ENCODE results near the gene TMEM81. TPM values are rescaled to one million over a fixed set of nuclear protein-coding genes. Genes with fewer than 3 reads are reported as not detected.

TMEM81 gene
- total RNA-seq, 1 experiment from 2014 or later, result 4.3 TPM

DNA sequence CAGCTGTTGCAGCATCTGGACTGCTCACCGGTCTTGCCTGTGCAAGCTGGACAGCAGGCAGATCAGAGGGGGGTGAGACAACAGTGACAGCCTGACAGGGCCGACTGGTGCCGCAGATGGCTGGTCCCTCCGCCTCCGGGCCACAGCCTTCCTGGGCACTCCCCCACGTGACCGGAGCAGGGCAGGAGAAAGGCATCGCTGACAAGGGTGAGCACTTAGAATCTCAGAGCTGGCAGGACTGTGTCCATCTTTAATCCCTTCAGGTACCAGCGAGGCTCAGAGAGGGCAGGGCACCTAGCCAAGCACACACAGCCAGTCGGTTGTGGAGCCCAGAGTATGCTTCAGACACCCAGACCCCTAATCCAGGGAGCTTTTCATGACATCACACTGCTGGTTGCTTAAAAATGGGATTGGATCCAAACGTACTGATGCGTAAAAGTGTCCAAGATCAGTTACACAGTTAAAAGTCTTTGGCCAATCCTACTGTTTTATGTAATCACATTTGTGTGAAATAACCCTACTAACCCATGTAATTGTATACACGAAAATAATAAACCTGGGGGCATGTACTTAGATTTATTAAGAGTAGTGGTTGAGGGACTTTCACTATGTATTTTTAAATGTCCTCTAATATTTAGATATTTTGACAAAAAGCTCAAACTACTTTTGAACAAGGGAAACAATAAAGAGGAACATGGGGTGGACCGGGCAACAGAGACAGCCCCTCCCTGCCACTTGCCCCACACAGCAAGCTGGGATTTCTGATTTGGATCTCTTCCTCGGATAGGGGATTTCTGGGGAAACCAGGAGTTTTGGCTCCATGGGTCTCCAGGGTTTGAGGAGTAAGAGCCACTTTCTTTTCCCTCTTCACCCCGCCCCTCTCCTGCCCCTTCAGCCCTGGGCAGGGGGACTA is 42.0 kb downstream of the TMEM81 start:
- no peaks in the 10 kb centered on the region for H3K36me3 Mint-ChIP-seq (ENCODE audit: insufficient read depth, unreplicated experiment)
- no peaks in the 10 kb centered on the region for H3K4me1 ChIP-seq
- H3K27me3 ChIP-seq (replicated peaks; ENCODE audit: control insufficient read depth, insufficient read depth, low read length), result peaks cover 1% of the 10 kb centered on the region; the same call in 1 of the 2 replicates
- peaks cover 7% of the 10 kb centered on the region for H3K4me1 Mint-ChIP-seq (ENCODE audit: low read depth, unreplicated experiment)
- intact Hi-C loops (cut with micrococcal nuclease; ENCODE audit: unreplicated experiment), result no loop called here
- H3K36me3 ChIP-seq (ENCODE audit: control insufficient read depth, insufficient read depth, low read length), result no peaks in the 10 kb centered on the region
- H3K9me3 Mint-ChIP-seq (ENCODE audit: unreplicated experiment), result no peaks in the 10 kb centered on the region
- H3K4me3 ChIP-seq (ENCODE audit: low read depth, low read length), result no peak overlapping the region
- H3K27me3 Mint-ChIP-seq (ENCODE audit: insufficient read depth, unreplicated experiment), result peaks cover 19% of the 10 kb centered on the region
- no peak overlapping the region for H3K4me3 Mint-ChIP-seq (ENCODE audit: unreplicated experiment)
- H3K27ac Mint-ChIP-seq (ENCODE audit: unreplicated experiment), result no peak overlapping the region
- CTCF ChIA-PET, result no interaction called here
- no peak for DNase-seq
- BruUV-seq (replicated peaks), result no TSS peak
- POLR2A ChIA-PET, result no interaction called here
- no peaks in the 10 kb centered on the region for H3K9me3 ChIP-seq
- TF ChIP-seq, protein P1, sequence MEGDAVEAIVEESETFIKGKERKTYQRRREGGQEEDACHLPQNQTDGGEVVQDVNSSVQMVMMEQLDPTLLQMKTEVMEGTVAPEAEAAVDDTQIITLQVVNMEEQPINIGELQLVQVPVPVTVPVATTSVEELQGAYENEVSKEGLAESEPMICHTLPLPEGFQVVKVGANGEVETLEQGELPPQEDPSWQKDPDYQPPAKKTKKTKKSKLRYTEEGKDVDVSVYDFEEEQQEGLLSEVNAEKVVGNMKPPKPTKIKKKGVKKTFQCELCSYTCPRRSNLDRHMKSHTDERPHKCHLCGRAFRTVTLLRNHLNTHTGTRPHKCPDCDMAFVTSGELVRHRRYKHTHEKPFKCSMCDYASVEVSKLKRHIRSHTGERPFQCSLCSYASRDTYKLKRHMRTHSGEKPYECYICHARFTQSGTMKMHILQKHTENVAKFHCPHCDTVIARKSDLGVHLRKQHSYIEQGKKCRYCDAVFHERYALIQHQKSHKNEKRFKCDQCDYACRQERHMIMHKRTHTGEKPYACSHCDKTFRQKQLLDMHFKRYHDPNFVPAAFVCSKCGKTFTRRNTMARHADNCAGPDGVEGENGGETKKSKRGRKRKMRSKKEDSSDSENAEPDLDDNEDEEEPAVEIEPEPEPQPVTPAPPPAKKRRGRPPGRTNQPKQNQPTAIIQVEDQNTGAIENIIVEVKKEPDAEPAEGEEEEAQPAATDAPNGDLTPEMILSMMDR (IDR thresholded peaks at IDR 0.05; ENCODE audit: insufficient read depth in 1 of 2, low read depth in 1 of 2, low read length in 1 of 2, severe bottlenecking in 1 of 2, unreplicated experiment in 1 of 2), result no peak

GRCh38 chr1:205041001-205041715 is 43.1 kb downstream of the TMEM81 start:
- Mint-ChIP-seq H3K4me3 (ENCODE audit: unreplicated experiment) (no peak overlapping the region), H3K27ac (ENCODE audit: unreplicated experiment) (no peak overlapping the region), H3K27me3 (ENCODE audit: insufficient read depth, unreplicated experiment) (peaks cover 25% of the 10 kb centered on the region), H3K4me1 (ENCODE audit: low read depth, unreplicated experiment) (peaks cover 7% of the 10 kb centered on the region), H3K36me3 (ENCODE audit: insufficient read depth, unreplicated experiment) (no peaks in the 10 kb centered on the region), H3K9me3 (ENCODE audit: unreplicated experiment) (no peaks in the 10 kb centered on the region)
- Histone ChIP-seq H3K4me1 (no peaks in the 10 kb centered on the region), H3K36me3 (ENCODE audit: control insufficient read depth, insufficient read depth, low read length) (no peaks in the 10 kb centered on the region), H3K4me3 (ENCODE audit: low read depth, low read length) (no peak overlapping the region), H3K27me3 (replicated peaks; ENCODE audit: control insufficient read depth, insufficient read depth, low read length) (peaks cover 1% of the 10 kb centered on the region; the same call in 1 of the 2 replicates), H3K9me3 (no peaks in the 10 kb centered on the region)
- intact Hi-C loops (cut with micrococcal nuclease; ENCODE audit: unreplicated experiment), result no loop called here
- TF ChIP-seq, protein P1 (IDR thresholded peaks at IDR 0.05; ENCODE audit: insufficient read depth in 1 of 2, low read depth in 1 of 2, low read length in 1 of 2, severe bottlenecking in 1 of 2, unreplicated experiment in 1 of 2), result no peak
- no peak for DNase-seq
- ChIA-PET POLR2A (no interaction called here), CTCF (interaction anchor here (1.7 kb wide), 1 partner anchor 20 kb away, joined by 5 read pairs; no protein-coding TSS in a partner anchor)
- no TSS peak for BruUV-seq (replicated peaks)

DNA sequence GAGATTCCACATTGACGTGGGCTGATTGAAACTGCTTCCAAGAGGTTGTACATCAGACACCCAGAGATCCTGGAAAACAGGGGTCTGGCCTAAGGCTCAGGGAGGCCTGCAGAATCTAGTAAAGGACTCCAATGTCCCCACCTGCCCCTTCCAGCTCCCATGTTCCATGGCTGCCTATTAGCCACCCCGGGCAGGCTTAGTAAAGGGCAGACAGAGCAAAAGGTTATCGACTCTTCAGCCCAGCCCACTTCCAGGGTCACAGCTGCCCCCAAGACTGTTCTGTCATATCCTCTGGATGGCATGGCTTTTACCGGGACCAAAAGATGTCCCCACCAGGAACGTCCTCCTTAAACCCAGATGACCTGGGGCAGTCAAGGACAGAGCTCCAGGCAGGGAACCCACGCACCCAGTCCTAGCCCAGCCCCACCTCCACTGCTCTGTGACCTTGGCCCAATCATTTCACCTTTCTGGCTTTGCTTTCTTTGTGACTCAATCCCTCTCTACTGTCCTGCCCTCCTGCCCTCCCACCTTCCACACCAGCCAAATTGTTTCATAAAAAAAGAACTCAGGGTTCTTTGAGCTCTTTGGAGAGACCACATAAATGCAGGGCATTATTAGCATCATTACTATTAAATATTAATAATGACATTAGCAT is 46.0 kb downstream of the TMEM81 start:
- no TSS peak for BruUV-seq (replicated peaks)
- DNase-seq, result no peak
- Histone ChIP-seq H3K36me3 (ENCODE audit: control insufficient read depth, insufficient read depth, low read length) (no peaks in the 10 kb centered on the region), H3K4me1 (no peaks in the 10 kb centered on the region), H3K27me3 (replicated peaks; ENCODE audit: control insufficient read depth, insufficient read depth, low read length) (peaks cover 1% of the 10 kb centered on the region; the same call in 1 of the 2 replicates), H3K4me3 (ENCODE audit: low read depth, low read length) (no peak overlapping the region), H3K9me3 (no peaks in the 10 kb centered on the region)
- Mint-ChIP-seq H3K4me3 (ENCODE audit: unreplicated experiment) (no peak overlapping the region), H3K36me3 (ENCODE audit: insufficient read depth, unreplicated experiment) (no peaks in the 10 kb centered on the region), H3K27me3 (ENCODE audit: insufficient read depth, unreplicated experiment) (peaks cover 24% of the 10 kb centered on the region), H3K4me1 (ENCODE audit: low read depth, unreplicated experiment) (no peaks in the 10 kb centered on the region), H3K27ac (ENCODE audit: unreplicated experiment) (no peak overlapping the region), H3K9me3 (ENCODE audit: unreplicated experiment) (no peaks in the 10 kb centered on the region)
- ChIA-PET POLR2A (no interaction called here), CTCF (interaction anchor here (0.6 to 1.0 kb wide), 2 partner anchors 23 to 47 kb away, joined by 3 read pairs; no protein-coding TSS in a partner anchor)
- TF ChIP-seq, protein P1 (IDR thresholded peaks at IDR 0.05; ENCODE audit: insufficient read depth in 1 of 2, low read depth in 1 of 2, low read length in 1 of 2, severe bottlenecking in 1 of 2, unreplicated experiment in 1 of 2), result no peak
- intact Hi-C loops (cut with micrococcal nuclease; ENCODE audit: unreplicated experiment), result no loop called here
